ENCODE results near the gene TWF2.

DNA sequence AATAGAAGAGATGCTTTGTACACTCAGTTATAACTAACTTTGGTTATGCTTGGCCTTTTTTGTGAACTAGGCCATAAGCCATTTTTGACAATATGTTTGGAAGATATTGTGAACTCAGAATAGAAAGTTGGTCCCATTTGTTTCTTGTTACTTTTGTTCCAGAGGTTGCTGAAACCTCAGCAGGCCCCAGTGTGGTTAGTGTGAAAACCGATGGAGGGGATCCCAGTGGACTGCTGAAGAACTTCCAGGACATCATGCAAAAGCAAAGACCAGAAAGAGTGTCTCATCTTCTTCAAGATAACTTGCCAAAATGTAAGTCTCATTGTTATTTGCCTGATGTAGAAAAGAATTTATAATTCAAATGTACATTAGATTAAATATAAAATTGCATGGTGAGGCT lies 35.3 kb downstream of the TWF2 start:
- TF ChIP-seq, protein P1, sequence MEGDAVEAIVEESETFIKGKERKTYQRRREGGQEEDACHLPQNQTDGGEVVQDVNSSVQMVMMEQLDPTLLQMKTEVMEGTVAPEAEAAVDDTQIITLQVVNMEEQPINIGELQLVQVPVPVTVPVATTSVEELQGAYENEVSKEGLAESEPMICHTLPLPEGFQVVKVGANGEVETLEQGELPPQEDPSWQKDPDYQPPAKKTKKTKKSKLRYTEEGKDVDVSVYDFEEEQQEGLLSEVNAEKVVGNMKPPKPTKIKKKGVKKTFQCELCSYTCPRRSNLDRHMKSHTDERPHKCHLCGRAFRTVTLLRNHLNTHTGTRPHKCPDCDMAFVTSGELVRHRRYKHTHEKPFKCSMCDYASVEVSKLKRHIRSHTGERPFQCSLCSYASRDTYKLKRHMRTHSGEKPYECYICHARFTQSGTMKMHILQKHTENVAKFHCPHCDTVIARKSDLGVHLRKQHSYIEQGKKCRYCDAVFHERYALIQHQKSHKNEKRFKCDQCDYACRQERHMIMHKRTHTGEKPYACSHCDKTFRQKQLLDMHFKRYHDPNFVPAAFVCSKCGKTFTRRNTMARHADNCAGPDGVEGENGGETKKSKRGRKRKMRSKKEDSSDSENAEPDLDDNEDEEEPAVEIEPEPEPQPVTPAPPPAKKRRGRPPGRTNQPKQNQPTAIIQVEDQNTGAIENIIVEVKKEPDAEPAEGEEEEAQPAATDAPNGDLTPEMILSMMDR (IDR thresholded peaks at IDR 0.05), result no peak
- no peak for TF ChIP-seq POLR2A (IDR thresholded peaks at IDR 0.05)
